Stimulated activated naive CD8-positive, alpha-beta T cell treated with anti-CD3 and anti-CD28 coated beads, Interleukin-15, Interleukin-2, amounts not matched to agents 100 U/mL and 50 U/mL, for 24 hours (primary cell): Measurements from ENCODE around the gene WIPF2.
A peak's percentile ranks its signal among the peaks of the same experiment; 100 is the strongest.

Experiments used
- ATAC-seq: fragments of 150-1000 bp; cut with Tn5 transposase; one replicate; pipeline ENCODE4 v1.10.0; 2021
- DNase-seq: peaks from one replicate; pipeline ENCODE4 v3.0.0; 2021

The WIPF2 gene

DNA sequence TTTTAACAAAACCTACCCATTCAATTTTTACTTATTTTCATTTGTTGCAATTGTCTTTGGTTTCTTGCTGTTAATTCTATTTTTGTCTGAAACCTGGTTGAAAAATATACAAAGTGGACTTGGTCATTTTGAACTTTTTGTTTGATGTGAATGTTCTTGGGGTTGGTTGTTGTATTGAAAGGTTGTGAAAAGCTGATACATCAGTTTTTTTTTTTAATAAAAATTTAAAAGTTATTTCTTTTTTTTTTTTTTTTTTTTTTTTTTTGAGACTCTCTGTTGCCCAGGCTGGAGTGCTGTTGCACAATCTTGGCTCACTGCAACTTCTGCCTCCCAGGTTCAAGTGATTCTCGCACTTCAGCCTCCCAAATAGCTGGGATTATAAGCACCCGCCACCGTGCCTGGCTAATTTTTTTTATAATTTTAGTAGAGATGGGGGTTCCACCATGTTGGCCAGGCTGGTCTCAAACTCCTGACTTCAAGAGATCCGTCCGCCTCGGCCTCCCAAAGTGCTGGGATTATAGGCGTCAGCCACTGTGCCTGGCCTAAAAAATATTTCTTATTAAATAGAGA, 28.9 kb downstream of the WIPF2 start:
- DNase-seq (no peak), ATAC-seq (no peak)

GRCh38 chr17:40248507-40248906, 29.4 kb downstream of the WIPF2 start:
- ATAC-seq (no peak), DNase-seq (no peak)

GRCh38 chr17:40251576-40251975, 32.5 kb downstream of the WIPF2 start:
- no peak for DNase-seq
- ATAC-seq = no peak

GRCh38 chr17:40253565-40253964, 34.5 kb downstream of the WIPF2 start:
- ATAC-seq (no peak), DNase-seq (no peak)

- no peak for ATAC-seq
- no peak for DNase-seq
These were observed 40.4 kb downstream of the WIPF2 start for GRCh38 chr17:40259505-40259904.

GRCh38 chr17:40260528-40260927, 41.4 kb downstream of the WIPF2 start:
- ATAC-seq (no peak), DNase-seq (no peak)

DNA sequence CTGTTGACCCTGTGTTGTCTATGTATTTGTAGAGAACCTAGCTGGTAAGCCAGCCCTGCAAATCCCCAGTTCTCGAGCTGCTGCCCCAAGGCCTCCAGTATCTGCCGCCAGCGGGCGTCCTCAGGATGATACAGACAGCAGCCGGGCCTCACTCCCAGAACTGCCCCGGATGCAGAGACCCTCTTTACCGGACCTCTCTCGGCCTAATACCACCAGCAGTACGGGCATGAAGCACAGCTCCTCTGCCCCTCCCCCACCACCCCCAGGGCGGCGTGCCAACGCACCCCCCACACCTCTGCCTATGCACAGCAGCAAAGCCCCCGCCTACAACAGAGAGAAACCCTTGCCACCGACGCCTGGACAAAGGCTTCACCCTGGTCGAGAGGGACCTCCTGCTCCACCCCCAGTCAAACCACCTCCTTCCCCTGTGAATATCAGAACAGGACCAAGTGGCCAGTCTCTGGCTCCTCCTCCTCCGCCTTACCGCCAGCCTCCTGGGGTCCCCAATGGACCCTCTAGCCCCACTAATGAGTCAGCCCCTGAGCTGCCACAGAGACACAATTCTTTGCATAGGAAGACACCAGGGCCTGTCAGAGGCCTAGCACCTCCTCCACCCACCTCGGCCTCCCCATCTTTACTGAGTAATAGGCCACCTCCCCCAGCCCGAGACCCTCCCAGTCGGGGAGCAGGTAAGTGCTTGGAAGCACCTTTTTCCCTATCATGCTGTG, 45.5 kb downstream of the WIPF2 start:
- no peak for ATAC-seq
- no peak for DNase-seq

- ATAC-seq (no peak), DNase-seq (no peak)
These were observed 46.2 kb downstream of the WIPF2 start for GRCh38 chr17:40265337-40265736.

GRCh38 chr17:40266882-40267281, 47.8 kb downstream of the WIPF2 start:
- ATAC-seq (no peak), DNase-seq (no peak)

DNA sequence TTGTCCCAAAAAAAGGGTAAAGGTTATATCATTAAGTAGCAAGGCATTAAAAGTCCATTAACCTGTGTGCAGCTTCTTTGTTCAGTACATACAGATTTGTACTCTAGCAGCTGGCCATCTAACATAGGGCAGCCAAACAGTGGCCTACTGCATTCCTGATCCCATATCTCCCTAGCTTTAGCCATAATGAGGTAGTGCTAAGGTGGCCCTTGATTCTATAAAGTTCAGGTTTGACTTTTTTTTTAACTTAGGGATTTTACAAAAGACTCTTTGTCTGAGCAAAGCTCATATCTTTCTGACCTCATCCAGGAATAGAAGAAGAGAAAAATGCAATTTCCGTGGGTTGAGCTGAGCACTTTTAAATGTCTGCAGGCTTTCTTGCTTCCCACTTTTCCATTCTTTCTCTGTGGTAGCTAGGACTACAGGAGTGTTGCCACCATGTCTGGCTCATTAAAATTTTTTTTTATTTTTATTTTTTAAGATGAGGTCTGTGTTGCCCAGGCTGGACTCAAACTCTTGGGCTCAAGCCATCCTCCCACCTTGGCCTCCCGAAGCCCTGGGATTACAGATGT, 49.1 kb downstream of the WIPF2 start:
- DNase-seq = no peak
- no peak for ATAC-seq

DNA sequence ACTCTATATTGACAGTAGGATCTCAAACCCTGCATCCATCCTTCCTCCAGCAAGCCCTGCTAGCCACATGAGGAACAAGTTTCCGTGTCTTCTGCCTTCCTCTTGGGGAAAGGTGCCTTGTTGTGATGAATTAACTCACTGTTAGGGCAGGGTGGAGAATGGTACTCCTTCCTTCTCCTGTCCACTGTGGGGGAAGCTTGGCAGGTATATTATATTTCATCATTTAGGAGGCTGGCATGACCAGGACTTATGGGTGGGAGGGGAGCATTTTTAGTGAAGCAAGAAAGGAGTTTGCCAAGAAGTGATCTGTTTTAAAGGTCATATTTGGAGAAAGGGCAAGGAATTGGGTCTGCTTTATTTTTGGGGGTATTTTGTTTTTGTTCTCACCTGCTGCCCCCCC, 59.3 kb downstream of the WIPF2 start:
- ATAC-seq (no peak), DNase-seq (no peak)

- DNase-seq (no peak), ATAC-seq (no peak)
These were observed 60.3 kb downstream of the WIPF2 start for GRCh38 chr17:40279402-40279801.

- no peak for ATAC-seq
- DNase-seq = no peak
These were observed 62.6 kb downstream of the WIPF2 start for GRCh38 chr17:40281663-40282062.

DNA sequence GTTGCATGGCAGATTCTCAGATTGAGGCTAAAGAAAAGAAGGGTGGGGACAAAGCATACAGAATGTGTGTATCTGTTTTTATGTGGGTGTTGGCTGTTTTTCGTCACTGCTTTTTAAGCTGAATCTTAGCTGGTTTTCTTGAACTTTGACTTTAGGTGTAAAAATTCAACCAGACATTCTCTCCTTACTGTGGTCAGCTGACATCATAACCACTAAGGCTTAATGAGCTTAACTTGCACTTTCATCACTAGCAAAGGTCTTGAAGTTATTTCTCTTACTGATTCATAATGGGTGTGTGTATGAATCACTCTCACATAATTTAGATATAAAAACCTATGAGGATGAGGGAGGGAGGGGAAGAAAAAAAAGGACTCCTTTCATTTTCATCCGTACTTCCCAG, 64.6 kb downstream of the WIPF2 start:
- peak; percentile 60 for ATAC-seq
- no peak for DNase-seq

- DNase-seq (no peak), ATAC-seq (no peak)
These were observed 65.1 kb downstream of the WIPF2 start for GRCh38 chr17:40284085-40284713.

DNA sequence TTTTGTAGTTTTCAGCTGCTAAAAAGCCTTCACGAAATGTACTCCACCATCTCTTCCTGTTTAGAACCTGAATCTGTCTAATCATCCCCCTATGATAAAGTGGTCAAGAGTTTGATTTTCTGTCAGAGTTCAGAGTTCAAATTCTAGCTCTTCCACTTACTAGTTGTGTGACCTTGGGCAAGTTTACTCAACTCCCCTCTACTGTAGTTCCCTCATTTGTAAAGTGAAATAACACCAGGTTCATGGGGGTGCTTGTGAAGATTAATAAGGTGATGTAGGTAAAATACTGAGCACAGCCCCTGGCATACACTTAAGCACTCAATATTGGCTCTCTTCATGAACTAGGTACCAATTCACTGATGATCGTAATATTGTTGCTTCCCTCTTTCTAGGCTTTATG, 67.4 kb downstream of the WIPF2 start:
- ATAC-seq (no peak), DNase-seq (no peak)

DNA sequence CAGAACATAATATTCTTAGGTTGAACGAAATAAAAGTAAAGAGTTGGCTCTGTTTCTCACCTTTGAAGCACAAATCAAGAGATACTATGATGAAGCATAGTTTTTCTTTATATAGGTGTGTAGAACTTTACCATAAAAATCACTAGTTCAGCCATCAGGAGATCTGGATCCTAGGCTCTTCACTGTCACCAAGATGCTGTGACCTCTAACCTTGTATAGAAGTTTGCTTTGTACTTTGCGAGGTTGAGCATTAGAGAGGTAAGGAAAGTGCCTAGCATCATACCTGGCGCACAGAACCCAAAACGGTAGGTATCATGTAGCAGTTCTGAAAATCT, 68.0 kb downstream of the WIPF2 start:
- no peak for ATAC-seq
- no peak for DNase-seq

DNA sequence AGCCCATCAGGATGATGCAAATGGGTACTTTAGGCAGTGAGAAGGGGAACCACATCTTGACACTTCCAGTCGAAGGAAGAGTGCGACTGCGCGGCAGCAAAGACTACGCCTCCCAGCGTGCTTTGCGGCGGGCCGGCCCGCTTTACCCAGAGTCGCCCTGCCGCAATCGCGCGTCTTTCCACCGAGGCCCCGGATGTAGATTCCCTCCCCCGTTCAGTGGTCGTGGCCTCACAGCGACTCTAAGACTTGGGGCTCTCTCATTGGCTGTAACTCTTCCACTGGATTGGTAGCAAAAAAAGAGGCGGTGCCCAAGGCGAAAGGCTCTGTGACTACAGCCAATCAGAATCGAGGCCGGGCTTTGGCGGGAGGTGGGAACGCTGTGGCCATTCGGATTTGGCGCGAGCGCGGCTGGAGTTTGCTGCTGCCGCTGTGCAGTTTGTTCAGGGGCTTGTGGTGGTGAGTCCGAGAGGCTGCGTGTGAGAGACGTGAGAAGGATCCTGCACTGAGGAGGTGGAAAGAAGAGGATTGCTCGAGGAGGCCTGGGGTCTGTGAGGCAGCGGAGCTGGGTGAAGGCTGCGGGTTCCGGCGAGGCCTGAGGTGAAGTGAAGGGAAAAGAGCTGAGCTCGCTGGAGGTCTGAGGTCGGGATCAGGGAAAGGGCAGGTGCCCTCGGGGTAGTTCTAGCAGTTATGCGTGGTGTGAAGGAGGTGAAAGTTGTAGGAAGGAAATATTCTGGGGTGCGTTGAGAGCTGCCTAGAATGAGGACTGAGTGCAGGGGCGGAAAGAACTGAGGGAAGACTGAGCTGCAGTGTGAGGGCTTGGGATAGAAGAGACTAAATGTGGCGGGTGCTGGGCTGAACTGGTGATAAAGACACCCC, 68.6 kb downstream of the WIPF2 start, which contains the start of gene CDC6:
CDC6 (plus strand) TSS at position 386 of the 876 bp plus-strand sequence. CDS start 1,542 bp downstream, outside the sequence.
- peak; percentile 93 for ATAC-seq
- peak; percentile 98 for DNase-seq

DNA sequence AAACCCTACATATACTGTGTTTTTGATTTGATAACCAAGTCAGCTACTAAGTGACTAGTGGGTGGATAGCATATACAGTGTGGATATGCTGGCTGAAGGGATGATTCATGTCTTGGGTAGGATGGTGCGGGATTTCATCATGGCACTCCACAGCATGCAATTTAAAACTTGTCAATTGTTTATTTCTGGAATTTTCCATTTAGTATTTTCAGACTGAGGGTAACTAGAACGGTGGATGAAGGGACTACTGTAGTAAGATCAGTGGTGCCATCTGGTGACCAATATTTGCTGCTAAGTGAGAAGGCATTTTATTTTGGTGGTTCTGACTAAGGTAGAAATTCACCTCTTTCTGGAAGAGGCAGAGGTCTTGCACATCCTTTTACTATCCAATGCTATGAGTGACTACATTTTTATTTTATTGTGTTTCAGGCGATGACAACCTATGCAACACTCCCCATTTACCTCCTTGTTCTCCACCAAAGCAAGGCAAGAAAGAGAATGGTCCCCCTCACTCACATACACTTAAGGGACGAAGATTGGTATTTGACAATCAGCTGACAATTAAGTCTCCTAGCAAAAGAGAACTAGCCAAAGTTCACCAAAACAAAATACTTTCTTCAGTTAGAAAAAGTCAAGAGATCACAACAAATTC, 71.7 kb downstream of the WIPF2 start:
- no peak for DNase-seq
- no peak for ATAC-seq

DNA sequence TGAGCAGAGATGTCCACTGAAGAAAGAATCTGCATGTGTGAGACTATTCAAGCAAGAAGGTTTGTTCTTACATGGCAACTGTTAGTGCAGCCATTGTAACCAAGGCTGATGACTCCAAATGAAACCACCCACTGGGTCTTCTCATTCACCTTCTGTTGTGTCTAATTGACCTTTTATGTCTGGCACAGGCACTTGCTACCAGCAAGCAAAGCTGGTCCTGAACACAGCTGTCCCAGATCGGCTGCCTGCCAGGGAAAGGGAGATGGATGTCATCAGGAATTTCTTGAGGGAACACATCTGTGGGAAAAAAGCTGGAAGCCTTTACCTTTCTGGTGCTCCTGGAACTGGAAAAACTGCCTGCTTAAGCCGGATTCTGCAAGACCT, 72.2 kb downstream of the WIPF2 start:
- ATAC-seq (no peak), DNase-seq (no peak)

GRCh38 chr17:40293363-40293762, 74.3 kb downstream of the WIPF2 start:
- DNase-seq = no peak
- no peak for ATAC-seq
